Chondrocyte (in vitro differentiated cells): Measurements from ENCODE around the gene PURA. TPM values are rescaled to one million over a fixed set of nuclear protein-coding genes. Genes with fewer than 3 reads are reported as not detected.

Experiments
- DNase-seq: peaks from one replicate; pipeline ENCODE4 v3.0.0; 2021; ENCODE audit warnings: mixed read lengths, low spot score
- H3K27ac Mint-ChIP-seq: one replicate; pipeline ENCODE4 v1.8.0; 2021; ENCODE audit warnings: mild to moderate bottlenecking, moderate library complexity, mixed read lengths; ENCODE audit not compliant: unreplicated experiment
- H3K27me3 Mint-ChIP-seq: 2 replicates; pipeline ENCODE4 v1.8.0; 2021; ENCODE audit warnings: low read depth, mixed read lengths
- H3K36me3 Mint-ChIP-seq: 2 replicates; pipeline ENCODE4 v1.8.0; 2021; ENCODE audit warnings: low read depth, mixed read lengths
- H3K4me1 Mint-ChIP-seq: 2 replicates; pipeline ENCODE4 v1.8.0; 2021; ENCODE audit warnings: low read depth, mild to moderate bottlenecking, mixed read lengths
- H3K4me3 Mint-ChIP-seq: one replicate; pipeline ENCODE4 v1.8.0; 2021; ENCODE audit warnings: mild to moderate bottlenecking, moderate library complexity, mixed read lengths; ENCODE audit not compliant: unreplicated experiment
- H3K9me3 Mint-ChIP-seq: 2 replicates; pipeline ENCODE4 v1.8.0; 2021; ENCODE audit warnings: low read depth, mixed read lengths
- total RNA-seq: library from RNA; stranded (reverse); gene quantifications from 3 replicates; pipeline ENCODE4 v1.2.1, GENCODE V29; 2021
- TF ChIP-seq, protein P1 (sequence below): fragments of 200-600 bp; sonication (generic); IDR thresholded peaks from 2 replicates; pipeline ENCODE4 v1.5.0; 2021; ENCODE audit warnings: antibody characterized with exemption, mild to moderate bottlenecking, moderate library complexity

PURA gene
- total RNA-seq, 1 donor from 2014 or later: 16.7 TPM

DNA sequence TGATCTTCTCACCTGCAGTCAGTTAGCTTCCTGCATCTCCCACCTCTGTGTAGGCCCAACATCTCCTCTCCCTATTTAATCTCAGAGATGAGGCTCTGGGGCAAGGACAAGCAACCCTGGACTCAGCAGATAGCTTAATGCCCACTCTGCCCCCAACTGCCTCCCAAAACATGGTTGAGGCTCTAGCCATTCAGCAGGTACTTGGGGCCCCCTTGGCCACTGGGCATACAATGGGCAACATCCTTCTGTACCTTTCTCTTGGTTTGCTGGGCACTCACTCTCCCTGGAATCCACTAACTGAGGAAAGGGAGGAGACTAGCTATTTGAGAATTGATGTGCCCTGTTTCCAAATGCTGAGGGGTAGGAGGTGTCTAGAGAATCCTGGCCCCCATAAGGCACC, 21.2 kb downstream of the PURA start:
- no peak overlapping the region for H3K4me3 Mint-ChIP-seq
- no peaks in the 10 kb centered on the region for H3K27me3 Mint-ChIP-seq
- no peak overlapping the region for H3K27ac Mint-ChIP-seq
- peaks cover 12% of the 10 kb centered on the region for H3K4me1 Mint-ChIP-seq
- no peak for DNase-seq
- H3K9me3 Mint-ChIP-seq: peaks cover 3% of the 10 kb centered on the region
- no peaks in the 10 kb centered on the region for H3K36me3 Mint-ChIP-seq
- TF ChIP-seq, protein P1, sequence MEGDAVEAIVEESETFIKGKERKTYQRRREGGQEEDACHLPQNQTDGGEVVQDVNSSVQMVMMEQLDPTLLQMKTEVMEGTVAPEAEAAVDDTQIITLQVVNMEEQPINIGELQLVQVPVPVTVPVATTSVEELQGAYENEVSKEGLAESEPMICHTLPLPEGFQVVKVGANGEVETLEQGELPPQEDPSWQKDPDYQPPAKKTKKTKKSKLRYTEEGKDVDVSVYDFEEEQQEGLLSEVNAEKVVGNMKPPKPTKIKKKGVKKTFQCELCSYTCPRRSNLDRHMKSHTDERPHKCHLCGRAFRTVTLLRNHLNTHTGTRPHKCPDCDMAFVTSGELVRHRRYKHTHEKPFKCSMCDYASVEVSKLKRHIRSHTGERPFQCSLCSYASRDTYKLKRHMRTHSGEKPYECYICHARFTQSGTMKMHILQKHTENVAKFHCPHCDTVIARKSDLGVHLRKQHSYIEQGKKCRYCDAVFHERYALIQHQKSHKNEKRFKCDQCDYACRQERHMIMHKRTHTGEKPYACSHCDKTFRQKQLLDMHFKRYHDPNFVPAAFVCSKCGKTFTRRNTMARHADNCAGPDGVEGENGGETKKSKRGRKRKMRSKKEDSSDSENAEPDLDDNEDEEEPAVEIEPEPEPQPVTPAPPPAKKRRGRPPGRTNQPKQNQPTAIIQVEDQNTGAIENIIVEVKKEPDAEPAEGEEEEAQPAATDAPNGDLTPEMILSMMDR: no peak

DNA sequence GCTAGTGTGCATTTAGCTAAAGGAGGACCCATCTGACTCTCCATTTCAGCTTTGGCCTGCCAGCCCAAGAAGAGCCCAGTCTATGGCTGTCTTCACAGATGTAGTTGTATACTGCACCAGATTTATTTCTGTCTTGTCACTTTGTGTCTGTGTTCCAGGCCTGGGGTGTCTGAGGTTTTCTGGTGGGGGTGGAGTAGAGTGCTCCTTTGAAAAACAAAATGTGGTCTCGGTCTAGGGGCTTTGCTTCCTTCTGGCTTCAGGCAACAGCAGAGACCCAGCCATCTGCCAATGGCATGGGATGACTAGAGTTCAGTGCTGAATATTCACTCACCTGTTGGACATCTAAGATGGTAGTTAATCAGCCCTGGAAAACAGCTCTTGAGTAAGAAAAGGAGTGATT, 22.7 kb downstream of the PURA start:
- H3K27ac Mint-ChIP-seq: no peak overlapping the region

DNA sequence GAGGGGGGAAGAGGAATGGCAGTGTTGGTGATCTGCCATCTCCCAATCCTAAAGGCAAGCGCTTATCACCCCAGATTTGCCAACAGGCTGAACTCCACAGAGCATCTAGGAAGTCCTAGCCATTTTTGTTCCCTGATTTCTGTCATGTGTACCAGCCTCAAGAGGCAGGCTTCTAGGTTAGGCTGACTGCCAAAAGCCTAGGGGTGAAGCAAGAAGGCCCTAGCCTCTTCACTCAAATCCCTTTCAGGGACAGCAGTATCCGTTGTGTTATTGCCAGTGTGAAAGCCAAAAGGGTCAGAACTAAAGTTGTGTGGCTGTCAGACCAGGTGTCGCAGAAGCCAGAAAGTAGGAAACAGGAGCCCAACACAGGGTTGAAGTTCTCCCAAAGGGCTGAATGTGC, 26.5 kb downstream of the PURA start:
- no peaks in the 10 kb centered on the region for H3K36me3 Mint-ChIP-seq
- TF ChIP-seq, protein P1: no peak
- H3K27ac Mint-ChIP-seq: no peak overlapping the region
- no peak for DNase-seq
- H3K27me3 Mint-ChIP-seq: peaks cover 3% of the 10 kb centered on the region
- peaks cover 3% of the 10 kb centered on the region for H3K9me3 Mint-ChIP-seq
- peaks cover 6% of the 10 kb centered on the region for H3K4me1 Mint-ChIP-seq
- H3K4me3 Mint-ChIP-seq: no peak overlapping the region

More for the DNA sequence above, 22.7 kb downstream of the PURA start:
- Mint-ChIP-seq H3K4me1 (peaks cover 10% of the 10 kb centered on the region), H3K4me3 (no peak overlapping the region), H3K36me3 (no peaks in the 10 kb centered on the region), H3K9me3 (peaks cover 3% of the 10 kb centered on the region), H3K27me3 (no peaks in the 10 kb centered on the region)
- TF ChIP-seq, protein P1: no peak
- DNase-seq: no peak

DNA sequence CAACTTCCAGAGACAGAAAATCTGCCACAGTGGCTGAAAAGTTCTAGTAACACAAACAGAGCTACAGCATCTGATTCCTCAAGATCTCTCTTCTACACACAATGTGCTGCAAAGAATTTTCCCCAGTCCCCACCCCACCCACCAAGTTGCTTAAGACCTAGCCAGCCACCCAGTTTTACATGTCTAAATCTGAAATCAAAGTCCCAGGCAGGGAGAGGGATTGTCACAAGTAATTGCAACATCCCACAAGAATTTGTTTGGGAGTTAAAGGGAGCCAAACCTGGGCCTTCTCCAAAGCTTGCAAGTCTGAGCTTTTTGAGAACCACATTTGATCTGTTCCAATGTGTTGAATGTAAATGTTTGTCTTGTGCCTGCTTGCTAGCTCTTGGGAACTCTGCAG, 27.3 kb downstream of the PURA start:
- Mint-ChIP-seq H3K9me3 (peaks cover 3% of the 10 kb centered on the region), H3K36me3 (no peaks in the 10 kb centered on the region), H3K4me3 (no peak overlapping the region), H3K27ac (no peak overlapping the region), H3K4me1 (peaks cover 11% of the 10 kb centered on the region), H3K27me3 (peaks cover 3% of the 10 kb centered on the region)
- DNase-seq: no peak
- TF ChIP-seq, protein P1: no peak

DNA sequence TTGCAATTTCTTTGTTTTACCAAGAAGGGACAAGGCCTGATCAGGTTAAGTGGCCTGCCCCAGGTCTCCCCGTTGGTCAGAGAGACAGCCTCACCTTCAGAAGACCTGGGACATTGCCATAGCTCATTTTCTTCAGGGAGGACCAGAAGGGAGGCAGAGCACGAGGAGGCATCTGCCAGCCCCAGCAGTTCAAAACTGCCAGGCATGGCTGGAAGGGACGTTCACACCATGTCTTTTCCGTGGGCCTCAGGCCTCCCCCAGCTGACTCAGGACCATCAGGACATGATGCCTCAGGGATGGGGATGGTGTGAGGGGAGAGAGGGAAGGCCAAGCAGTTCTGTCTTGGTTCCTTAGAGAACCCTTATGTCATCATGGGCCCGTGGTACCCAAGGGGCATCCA, 28.3 kb downstream of the PURA start:
- no peak overlapping the region for H3K27ac Mint-ChIP-seq
- no peak overlapping the region for H3K4me3 Mint-ChIP-seq
- TF ChIP-seq, protein P1: no peak
- peaks cover 3% of the 10 kb centered on the region for H3K9me3 Mint-ChIP-seq
- no peaks in the 10 kb centered on the region for H3K36me3 Mint-ChIP-seq
- DNase-seq: no peak
- H3K4me1 Mint-ChIP-seq: peaks cover 16% of the 10 kb centered on the region
- peaks cover 10% of the 10 kb centered on the region for H3K27me3 Mint-ChIP-seq
